SK-N-SH (cell line): Measurements from ENCODE around the gene MEN1. TPM values are rescaled to one million over a fixed set of nuclear protein-coding genes. Genes with fewer than 3 reads are reported as not detected.

Source experiments
- CTCF ChIA-PET: fragments of 300-600, 350-600 bp; formaldehyde crosslinking; extraction: SDS; loops from one replicate; lab custom pipeline; 2021; lab: Yijun Ruan, JAX
- POLR2A ChIA-PET: fragments of 350-600 bp; sonication (Branson Sonifier 250); formaldehyde crosslinking; extraction: SDS; loops from one replicate; lab custom pipeline; 2020; ENCODE audit warnings: antibody characterized with exemption, inconsistent platforms; lab: Yijun Ruan, JAX
- DNase-seq: peaks from one replicate; pipeline ENCODE4 v3.0.0; 2012
- H2AFZ ChIP-seq: fragments of 200-600 bp; sonication (generic); 2 replicates; pipeline ENCODE4 v1.8.1; 2016; ENCODE audit warnings: antibody characterized with exemption, mild to moderate bottlenecking, low read depth
- H3F3A ChIP-seq: fragments of 200-600 bp; sonication (generic); replicated peaks from 2 replicates; pipeline ENCODE3; 2016; ENCODE audit warnings: antibody characterized with exemption, mild to moderate bottlenecking; ENCODE audit not compliant: insufficient read depth
- H3K27ac ChIP-seq, 2 experiments: fragments of 200-500 bp in 1 of 2; fragments of 200-600 bp in 1 of 2; sonication (Bioruptor generic) in 1 of 2; sonication (generic), shearing (Covaris generic) in 1 of 2; 2 replicates each; pipeline versions ENCODE4 v1.5.1 to v1.6.1; 2014 to 2016; ENCODE audit warnings: low read depth in 2 of 2, inconsistent platforms in 1 of 2, low read length in 1 of 2, mild to moderate bottlenecking in 1 of 2, mixed read lengths in 1 of 2
- H3K27me3 ChIP-seq: fragments of 200-600 bp; sonication (generic), shearing (Covaris generic); 2 replicates; pipeline ENCODE4 v1.6.1; 2016; ENCODE audit warnings: mixed run types; ENCODE audit not compliant: insufficient read depth
- H3K36me3 ChIP-seq, 2 experiments: fragments of 200-500 bp in 1 of 2; fragments of 200-600 bp in 1 of 2; sonication (Bioruptor generic) in 1 of 2; sonication (generic) in 1 of 2; replicated peaks in 1 of 2; 2 replicates each; pipeline versions ENCODE3 to v1.5.1; 2014 to 2016; ENCODE audit warnings: low read length in 1 of 2, mild to moderate bottlenecking in 1 of 2; ENCODE audit not compliant: insufficient read depth in 2 of 2, control insufficient read depth in 1 of 2
- H3K4me1 ChIP-seq, 2 experiments: fragments of 200-500 bp in 1 of 2; fragments of 200-600 bp in 1 of 2; sonication (Bioruptor generic) in 1 of 2; sonication (generic), shearing (Covaris generic) in 1 of 2; 2 replicates each; pipeline versions ENCODE4 v1.5.1 to v1.6.1; 2014 to 2016; ENCODE audit warnings: low read depth in 1 of 2, low read length in 1 of 2, mixed run types in 1 of 2; ENCODE audit not compliant: insufficient read depth in 2 of 2, control insufficient read depth in 1 of 2
- H3K4me2 ChIP-seq: fragments of 200-600 bp; sonication (generic), shearing (Covaris generic); 2 replicates; pipeline ENCODE4 v1.6.1; 2017; ENCODE audit warnings: mixed run types
- H3K4me3 ChIP-seq, 2 experiments: fragments of 200-500 bp in 1 of 2; fragments of 200-600 bp in 1 of 2; sonication (Bioruptor generic) in 1 of 2; sonication (generic), shearing (Covaris generic) in 1 of 2; 2 replicates each; pipeline versions ENCODE4 v1.5.1 to v1.8.1; 2014 to 2016; ENCODE audit warnings: low read depth in 2 of 2, inconsistent platforms in 1 of 2, low read length in 1 of 2, mild to moderate bottlenecking in 1 of 2, mixed read lengths in 1 of 2, moderate library complexity in 1 of 2
- H3K79me2 ChIP-seq: fragments of 200-600 bp; sonication (generic); 2 replicates; pipeline ENCODE4 v1.8.1; 2017; ENCODE audit warnings: mild to moderate bottlenecking; ENCODE audit not compliant: insufficient read depth
- H3K9ac ChIP-seq: fragments of 200-600 bp; sonication (generic); 2 replicates; pipeline ENCODE4 v1.6.1; 2017; ENCODE audit warnings: mixed run types
- H3K9me2 ChIP-seq: fragments of 200-600 bp; sonication (generic); 2 replicates; pipeline ENCODE4 v1.6.1; 2017; ENCODE audit warnings: mixed run types
- H3K9me3 ChIP-seq: fragments of 200-600 bp; sonication (generic); 2 replicates; pipeline ENCODE4 v1.6.1; 2017; ENCODE audit warnings: mixed run types, mild to moderate bottlenecking, moderate library complexity
- H4K20me1 ChIP-seq: fragments of 200-600 bp; sonication (generic); 2 replicates; pipeline ENCODE4 v1.6.1; 2017; ENCODE audit warnings: mild to moderate bottlenecking, mixed run types; ENCODE audit not compliant: insufficient read depth
- CHD2 ChIP-seq: fragments of 150-350 bp; IDR thresholded peaks from 2 replicates; pipeline ENCODE4 v1.6.1; 2018; ENCODE audit warnings: low read length; ENCODE audit not compliant: partially characterized antibody
- ELF1 ChIP-seq: IDR thresholded peaks from 2 replicates; pipeline ENCODE4 v1.4.0; 2012
- EP300 ChIP-seq, 2 experiments: IDR thresholded peaks; 2 replicates each; pipeline versions ENCODE4 v1.4.0 to v1.6.1; 2012; ENCODE audit warnings: borderline replicate concordance in 1 of 2, low read depth in 1 of 2, low read length in 1 of 2
- EZH2phosphoT487 ChIP-seq: fragments of 200-600 bp; sonication (generic); IDR thresholded peaks from 2 replicates; pipeline ENCODE4 v1.6.1; 2017; ENCODE audit warnings: low read depth, mixed run types, mild to moderate bottlenecking, antibody characterized with exemption, moderate library complexity, borderline replicate concordance
- FOSL2 ChIP-seq: IDR thresholded peaks from 2 replicates; pipeline ENCODE4 v1.4.0; 2012; ENCODE audit warnings: low read depth, mild to moderate bottlenecking, moderate library complexity, borderline replicate concordance
- FOXJ3 ChIP-seq: sonication (generic); formaldehyde crosslinking; IDR thresholded peaks from 2 replicates; pipeline ENCODE4 v1.5.1; 2020; ENCODE audit warnings: mild to moderate bottlenecking, missing genetic modification reagents
- FOXM1 ChIP-seq: IDR thresholded peaks from 2 replicates; pipeline ENCODE4 v1.4.0; 2012; ENCODE audit warnings: low read depth, mild to moderate bottlenecking
- GABPA ChIP-seq: IDR thresholded peaks from 2 replicates; pipeline ENCODE4 v1.4.0; 2012; ENCODE audit warnings: low read depth, mild to moderate bottlenecking
- GATA2 ChIP-seq: sonication (generic); formaldehyde crosslinking; IDR thresholded peaks from 2 replicates; pipeline ENCODE4 v1.5.0; 2020; ENCODE audit warnings: mild to moderate bottlenecking, missing genetic modification reagents
- JUND ChIP-seq: IDR thresholded peaks from 2 replicates; pipeline ENCODE4 v1.4.0; 2012
- MXI1 ChIP-seq: IDR thresholded peaks from 2 replicates; pipeline ENCODE4 v1.6.1; 2012; ENCODE audit warnings: mild to moderate bottlenecking, low read depth, low read length, improper control_type of control experiment
- RCOR1 ChIP-seq: fragments of 150-350 bp; IDR thresholded peaks from 2 replicates; pipeline ENCODE4 v1.6.1; 2017; ENCODE audit warnings: antibody characterized with exemption, low read length
- REST ChIP-seq: IDR thresholded peaks from 2 replicates; pipeline ENCODE4 v1.6.1; 2012; ENCODE audit warnings: mild to moderate bottlenecking, low read depth, low read length, moderate library complexity
- RXRA ChIP-seq: IDR thresholded peaks from 2 replicates; pipeline ENCODE4 v1.4.0; 2012; ENCODE audit warnings: low read depth, mild to moderate bottlenecking, borderline replicate concordance
- SMC3 ChIP-seq: IDR thresholded peaks from 2 replicates; pipeline ENCODE4 v1.6.1; 2012; ENCODE audit warnings: low read depth, low read length, improper control_type of control experiment
- YY1 ChIP-seq: IDR thresholded peaks from 2 replicates; pipeline ENCODE4 v1.4.0; 2012; ENCODE audit warnings: low read depth, mild to moderate bottlenecking
- WGBS: methylation state at CpG from one replicate; pipeline ENCODE4 v1.1.6; 2017; ENCODE audit warnings: low lambda C conversion rate; 5-methylcytosine and 5-hydroxymethylcytosine counted together
- polyA plus RNA-seq, 3 experiments: library from polyadenylated mRNA; depleted of rRNA; stranded (reverse); fragments of >200 nt; gene quantifications; 2 replicates each; pipeline ENCODE4 v1.2.3, GENCODE V29; 2012

Gene MEN1
- polyA plus RNA-seq, 1 of the 3 experiments (the other 2 are of a cell fraction) = 52.9 TPM

GRCh38 chr11:64829536-64830251 lies 19.3 kb upstream of the MEN1 start (continued):
- no peak for TF ChIP-seq EZH2phosphoT487
- TF ChIP-seq GATA2 (CRISPR knock-in tag) = no peak
- TF ChIP-seq YY1 = no peak
- TF ChIP-seq RXRA = no peak
- TF ChIP-seq CHD2 = no peak
- no peak for TF ChIP-seq RCOR1
- TF ChIP-seq MXI1 = no peak
- no peak for TF ChIP-seq REST

GRCh38 chr11:64827451-64827839 lies 17.1 kb upstream of the MEN1 start:
- CTCF ChIA-PET = no interaction called here
- no peak overlapping the region for H3K4me3 ChIP-seq

More at GRCh38 chr11:64827451-64827839, 17.1 kb upstream of the MEN1 start:
- TF ChIP-seq FOXM1 (no peak), JUND (no peak), FOXJ3 (CRISPR knock-in tag) (no peak), GATA2 (CRISPR knock-in tag) (no peak), ELF1 (no peak), FOSL2 (no peak), EZH2phosphoT487 (no peak), EP300 (IDR thresholded peaks at IDR 0.05; ENCODE audit: borderline replicate concordance in 1 of 2, low read depth in 1 of 2, low read length in 1 of 2) (no peak), SMC3 (no peak), RCOR1 (no peak), GABPA (no peak)
- Histone ChIP-seq H3K9me2 (no peaks in the 10 kb centered on the region), H2AFZ (no peak overlapping the region), H3F3A (no peaks in the 10 kb centered on the region), H3K79me2 (no peaks in the 10 kb centered on the region), H3K9me3 (no peaks in the 10 kb centered on the region), H3K27ac (no peak overlapping the region), H3K9ac (no peak overlapping the region), H3K27me3 (no peaks in the 10 kb centered on the region; the same call in 1 of the 2 replicates), H3K4me2 (no peak overlapping the region), H4K20me1 (no peaks in the 10 kb centered on the region), H3K4me1 (no peaks in the 10 kb centered on the region; a peak in 1 of 4 replicates), H3K36me3 (no peaks in the 10 kb centered on the region)
- POLR2A ChIA-PET = no interaction called here
- DNase-seq = no peak
- 91% methylated on average over 19 of the region's 22 CpGs for WGBS
